Body of pancreas (tissue), 4 donors: Measurements from ENCODE around the gene AGAP3.

Experiments used
- POLR2A ChIP-seq, 3 donors: fragments of 450-650 bp; IDR thresholded peaks; one replicate each; pipeline ENCODE4 v1.6.1; 2016; ENCODE audit warnings: antibody characterized with exemption in 3 of 3, mild to moderate bottlenecking in 2 of 3
- TF ChIP-seq, protein P1 (sequence below), 7 experiments: fragments of 450-650 bp in 4 of 7; fragments of 200-600 bp in 3 of 7; sonication (generic) in 3 of 7; IDR thresholded peaks; one replicate each; pipeline ENCODE4 v1.5.1; 2016 to 2019; ENCODE audit warnings: antibody characterized with exemption in 7 of 7

DNA sequence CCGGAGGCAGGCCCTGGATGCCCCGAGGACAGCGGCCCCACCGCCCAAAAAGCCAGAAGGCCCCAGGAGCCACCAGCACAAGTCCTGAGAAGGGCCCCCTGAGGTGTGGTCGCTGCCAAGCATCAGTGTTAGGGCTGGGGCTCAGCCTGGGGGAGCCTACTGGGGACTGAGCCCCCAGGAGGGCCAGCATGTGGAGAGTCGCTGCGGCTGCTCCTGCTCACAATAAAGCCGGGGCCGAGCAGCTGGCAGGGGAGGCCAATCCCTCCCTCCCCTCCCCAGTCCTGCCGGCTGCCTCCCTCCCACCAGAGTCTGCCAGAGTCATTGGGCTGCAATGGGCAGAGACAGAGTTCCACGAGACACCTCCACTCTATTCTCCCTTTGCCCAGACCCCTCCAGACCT is 41.0 kb upstream of the AGAP3 start:
- TF ChIP-seq, protein P1, sequence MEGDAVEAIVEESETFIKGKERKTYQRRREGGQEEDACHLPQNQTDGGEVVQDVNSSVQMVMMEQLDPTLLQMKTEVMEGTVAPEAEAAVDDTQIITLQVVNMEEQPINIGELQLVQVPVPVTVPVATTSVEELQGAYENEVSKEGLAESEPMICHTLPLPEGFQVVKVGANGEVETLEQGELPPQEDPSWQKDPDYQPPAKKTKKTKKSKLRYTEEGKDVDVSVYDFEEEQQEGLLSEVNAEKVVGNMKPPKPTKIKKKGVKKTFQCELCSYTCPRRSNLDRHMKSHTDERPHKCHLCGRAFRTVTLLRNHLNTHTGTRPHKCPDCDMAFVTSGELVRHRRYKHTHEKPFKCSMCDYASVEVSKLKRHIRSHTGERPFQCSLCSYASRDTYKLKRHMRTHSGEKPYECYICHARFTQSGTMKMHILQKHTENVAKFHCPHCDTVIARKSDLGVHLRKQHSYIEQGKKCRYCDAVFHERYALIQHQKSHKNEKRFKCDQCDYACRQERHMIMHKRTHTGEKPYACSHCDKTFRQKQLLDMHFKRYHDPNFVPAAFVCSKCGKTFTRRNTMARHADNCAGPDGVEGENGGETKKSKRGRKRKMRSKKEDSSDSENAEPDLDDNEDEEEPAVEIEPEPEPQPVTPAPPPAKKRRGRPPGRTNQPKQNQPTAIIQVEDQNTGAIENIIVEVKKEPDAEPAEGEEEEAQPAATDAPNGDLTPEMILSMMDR (IDR thresholded peaks at IDR 0.05), result no peak
- no peak for TF ChIP-seq POLR2A (IDR thresholded peaks at IDR 0.05)
